WTC11 (cell line): Measurements from ENCODE around the gene CCDC87.
"Not testable (repeated sequence)": the region's sequence is repeated elsewhere in the genome, so short reads cannot be mapped to it uniquely, and the experiment has no call there.

Experiments
- CREM ChIP-seq: sonication (generic); formaldehyde crosslinking; IDR thresholded peaks from 2 replicates; pipeline ENCODE4 v1.8.1; 2022; ENCODE audit warnings: mild to moderate bottlenecking, missing genetic modification reagents, moderate library complexity
- CTCF ChIP-seq: fragments of 200-600 bp; IDR thresholded peaks from 2 replicates; pipeline ENCODE4 v1.8.0; 2022; ENCODE audit warnings: antibody characterized with exemption
- E2F4 ChIP-seq: sonication (generic); formaldehyde crosslinking; IDR thresholded peaks from 2 replicates; pipeline ENCODE4 v1.8.1; 2022; ENCODE audit warnings: low read depth, mild to moderate bottlenecking, moderate library complexity, missing genetic modification reagents, borderline replicate concordance
- HMGA2 ChIP-seq: fragments of 250-450 bp; sonication (Bioruptor Pico); IDR thresholded peaks from 2 replicates; pipeline ENCODE4 v1.4.0; 2021; ENCODE audit warnings: mild to moderate bottlenecking, moderate library complexity
- MAX ChIP-seq: sonication (generic); formaldehyde crosslinking; IDR thresholded peaks from 2 replicates; pipeline ENCODE4 v1.8.0; 2022; ENCODE audit warnings: mild to moderate bottlenecking, missing genetic modification reagents
- SOX15 ChIP-seq: fragments of 250-450 bp; sonication (Bioruptor Pico); IDR thresholded peaks from 2 replicates; pipeline ENCODE4 v1.9.0; 2021; ENCODE audit warnings: mild to moderate bottlenecking
- ZNF317 ChIP-seq: sonication (generic); formaldehyde crosslinking; IDR thresholded peaks from 2 replicates; pipeline ENCODE4 v1.8.1; 2023; ENCODE audit warnings: low read depth, mild to moderate bottlenecking, moderate library complexity, missing genetic modification reagents, borderline replicate concordance
- ZNF671 ChIP-seq: fragments of 250-450 bp; sonication (Bioruptor Pico); IDR thresholded peaks from 2 replicates; pipeline ENCODE4 v1.8.0; 2021; ENCODE audit warnings: mild to moderate bottlenecking
- TF ChIP-seq, protein P1 (sequence below): sonication (generic); formaldehyde crosslinking; IDR thresholded peaks from 2 replicates; pipeline ENCODE4 v1.8.0; 2022; ENCODE audit warnings: mild to moderate bottlenecking, missing genetic modification reagents

- not testable (repeated sequence) for TF ChIP-seq ZNF317; MAX (CRISPR knock-in tag); CTCF; E2F4 (CRISPR knock-in tag); HMGA2 (CRISPR knock-in tag); CREM (CRISPR knock-in tag); ZNF671 (CRISPR knock-in tag); SOX15
- TF ChIP-seq, protein P1, sequence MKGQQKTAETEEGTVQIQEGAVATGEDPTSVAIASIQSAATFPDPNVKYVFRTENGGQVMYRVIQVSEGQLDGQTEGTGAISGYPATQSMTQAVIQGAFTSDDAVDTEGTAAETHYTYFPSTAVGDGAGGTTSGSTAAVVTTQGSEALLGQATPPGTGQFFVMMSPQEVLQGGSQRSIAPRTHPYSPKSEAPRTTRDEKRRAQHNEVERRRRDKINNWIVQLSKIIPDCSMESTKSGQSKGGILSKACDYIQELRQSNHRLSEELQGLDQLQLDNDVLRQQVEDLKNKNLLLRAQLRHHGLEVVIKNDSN (CRISPR knock-in tag), result not testable (repeated sequence)
Observed at GRCh38 chr11:66639814-66640340, 47.0 kb upstream of the CCDC87 start.
